ENCODE results near the gene NGRN. TPM values are rescaled to one million over a fixed set of nuclear protein-coding genes. Genes with fewer than 3 reads are reported as not detected.
A peak's percentile ranks its signal among the peaks of the same experiment; 100 is the strongest.

NGRN gene
- total RNA-seq, 1 experiment from 2014 or later = 70.5 TPM

DNA sequence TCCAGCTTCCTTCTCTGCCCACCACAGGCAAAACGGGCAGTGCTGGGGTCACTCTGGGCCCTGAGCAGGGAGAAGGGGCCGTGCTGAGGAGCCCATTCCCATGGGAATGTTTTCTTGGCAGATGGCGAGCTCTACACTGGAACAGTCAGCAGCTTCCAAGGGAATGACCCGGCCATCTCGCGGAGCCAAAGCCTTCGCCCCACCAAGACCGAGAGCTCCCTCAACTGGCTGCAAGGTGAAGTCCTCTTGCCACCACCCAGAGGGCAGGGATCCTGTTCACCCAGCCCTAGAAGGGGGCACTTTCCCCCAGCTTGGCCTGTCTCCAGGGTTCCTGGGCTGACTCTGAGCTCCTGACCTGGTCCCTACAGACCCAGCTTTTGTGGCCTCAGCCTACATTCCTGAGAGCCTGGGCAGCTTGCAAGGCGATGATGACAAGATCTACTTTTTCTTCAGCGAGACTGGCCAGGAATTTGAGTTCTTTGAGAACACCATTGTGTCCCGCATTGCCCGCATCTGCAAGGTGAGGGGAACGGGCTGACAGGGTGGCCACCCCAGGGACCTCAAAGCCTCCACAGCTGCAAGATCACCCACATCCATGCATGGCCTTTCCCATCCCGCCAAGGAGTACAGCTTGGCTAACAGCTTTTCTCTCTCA lies 44.1 kb upstream of the NGRN start:
- DNase-seq (ENCODE audit: unreplicated experiment) = peak; percentile 75
- BruUV-seq (replicated peaks) = no TSS peak
- H3K36me3 Mint-ChIP-seq (ENCODE audit: insufficient read depth, unreplicated experiment) = peaks cover 64% of the 10 kb centered on the region
- intact Hi-C loops (cut with micrococcal nuclease) = no loop called here
- no peaks in the 10 kb centered on the region for H3K4me1 Mint-ChIP-seq (ENCODE audit: insufficient read depth, unreplicated experiment)
- H3K27ac Mint-ChIP-seq (ENCODE audit: low read depth, unreplicated experiment) = no peak overlapping the region
- TF ChIP-seq, protein P1, sequence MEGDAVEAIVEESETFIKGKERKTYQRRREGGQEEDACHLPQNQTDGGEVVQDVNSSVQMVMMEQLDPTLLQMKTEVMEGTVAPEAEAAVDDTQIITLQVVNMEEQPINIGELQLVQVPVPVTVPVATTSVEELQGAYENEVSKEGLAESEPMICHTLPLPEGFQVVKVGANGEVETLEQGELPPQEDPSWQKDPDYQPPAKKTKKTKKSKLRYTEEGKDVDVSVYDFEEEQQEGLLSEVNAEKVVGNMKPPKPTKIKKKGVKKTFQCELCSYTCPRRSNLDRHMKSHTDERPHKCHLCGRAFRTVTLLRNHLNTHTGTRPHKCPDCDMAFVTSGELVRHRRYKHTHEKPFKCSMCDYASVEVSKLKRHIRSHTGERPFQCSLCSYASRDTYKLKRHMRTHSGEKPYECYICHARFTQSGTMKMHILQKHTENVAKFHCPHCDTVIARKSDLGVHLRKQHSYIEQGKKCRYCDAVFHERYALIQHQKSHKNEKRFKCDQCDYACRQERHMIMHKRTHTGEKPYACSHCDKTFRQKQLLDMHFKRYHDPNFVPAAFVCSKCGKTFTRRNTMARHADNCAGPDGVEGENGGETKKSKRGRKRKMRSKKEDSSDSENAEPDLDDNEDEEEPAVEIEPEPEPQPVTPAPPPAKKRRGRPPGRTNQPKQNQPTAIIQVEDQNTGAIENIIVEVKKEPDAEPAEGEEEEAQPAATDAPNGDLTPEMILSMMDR (IDR thresholded peaks at IDR 0.05; ENCODE audit: unreplicated experiment) = peak; percentile 90
- H3K4me3 Mint-ChIP-seq (ENCODE audit: unreplicated experiment) = no peak overlapping the region
- POLR2A ChIA-PET = interaction anchor here (0.6 to 2.0 kb wide), 7 partner anchors 10 to 71 kb away, joined by 3 to 6 read pairs (median 4); partner anchors contain the start of gene NGRN
- H3K9me3 Mint-ChIP-seq (ENCODE audit: unreplicated experiment) = no peaks in the 10 kb centered on the region
- no peaks in the 10 kb centered on the region for H3K27me3 Mint-ChIP-seq (ENCODE audit: insufficient read depth, unreplicated experiment)
- CTCF ChIA-PET = interaction anchor here (0.6 to 4.9 kb wide), 24 partner anchors 9 to 1024 kb away, joined by 3 to 48 read pairs (median 5); partner anchors contain the start of genes CIB1, GDPGP1 and SEMA4B

DNA sequence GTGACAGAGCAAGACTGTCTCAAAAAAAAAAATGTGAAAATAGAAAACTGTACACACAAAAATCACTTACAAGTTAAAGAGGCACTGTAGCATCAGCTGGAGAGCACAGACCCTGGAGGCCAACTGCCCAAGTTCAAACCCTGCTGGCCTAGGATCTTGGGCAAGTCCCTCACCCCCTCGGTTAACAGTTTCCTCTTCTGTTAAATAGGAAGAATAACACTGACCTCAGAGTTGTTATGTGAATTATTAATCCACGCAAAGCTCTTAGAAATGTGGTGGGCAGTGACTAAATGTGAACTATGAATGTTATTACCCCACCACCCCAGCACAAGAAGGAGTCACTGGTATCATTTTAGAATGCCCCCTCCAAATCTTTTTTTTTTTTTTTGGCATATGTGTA lies 42.9 kb upstream of the NGRN start:
- Mint-ChIP-seq H3K9me3 (ENCODE audit: unreplicated experiment) (no peaks in the 10 kb centered on the region), H3K27me3 (ENCODE audit: insufficient read depth, unreplicated experiment) (no peaks in the 10 kb centered on the region), H3K4me1 (ENCODE audit: insufficient read depth, unreplicated experiment) (no peaks in the 10 kb centered on the region), H3K27ac (ENCODE audit: low read depth, unreplicated experiment) (no peak overlapping the region), H3K36me3 (ENCODE audit: insufficient read depth, unreplicated experiment) (peaks cover 64% of the 10 kb centered on the region), H3K4me3 (ENCODE audit: unreplicated experiment) (no peak overlapping the region)
- BruUV-seq (replicated peaks) = no TSS peak
- POLR2A ChIA-PET = interaction anchor here (0.7 to 2.0 kb wide), 4 partner anchors 8 to 56 kb away, joined by 3 to 6 read pairs (median 5); no protein-coding TSS in a partner anchor
- no peak for DNase-seq (ENCODE audit: unreplicated experiment)
- intact Hi-C loops (cut with micrococcal nuclease) = no loop called here
- CTCF ChIA-PET = interaction anchor here (0.6 to 4.9 kb wide), 7 partner anchors 9 to 699 kb away, joined by 4 to 48 read pairs (median 7); partner anchors contain the start of genes CIB1 and GDPGP1
- TF ChIP-seq, protein P1 (IDR thresholded peaks at IDR 0.05; ENCODE audit: unreplicated experiment) = no peak

DNA sequence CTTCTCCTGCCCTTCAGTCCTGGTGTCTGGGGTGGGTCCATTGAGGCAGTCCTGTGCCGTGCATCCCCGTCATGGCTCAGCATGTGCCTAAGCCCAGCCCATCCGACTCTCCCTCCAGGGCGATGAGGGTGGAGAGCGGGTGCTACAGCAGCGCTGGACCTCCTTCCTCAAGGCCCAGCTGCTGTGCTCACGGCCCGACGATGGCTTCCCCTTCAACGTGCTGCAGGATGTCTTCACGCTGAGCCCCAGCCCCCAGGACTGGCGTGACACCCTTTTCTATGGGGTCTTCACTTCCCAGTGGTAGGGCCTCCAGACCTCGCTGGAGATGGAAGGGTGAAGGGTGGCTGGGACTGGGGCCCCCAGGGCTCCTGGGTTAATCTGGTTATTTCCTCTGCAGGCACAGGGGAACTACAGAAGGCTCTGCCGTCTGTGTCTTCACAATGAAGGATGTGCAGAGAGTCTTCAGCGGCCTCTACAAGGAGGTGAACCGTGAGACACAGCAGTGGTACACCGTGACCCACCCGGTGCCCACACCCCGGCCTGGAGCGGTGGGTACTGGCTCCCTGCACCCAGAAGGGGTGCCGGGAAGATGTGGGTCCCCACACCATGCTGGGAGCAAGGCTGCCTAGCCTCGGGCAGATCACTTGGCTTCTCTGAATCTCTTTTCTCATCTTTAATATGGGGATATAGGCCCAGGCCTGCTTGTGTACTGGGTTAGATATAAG lies 41.9 kb upstream of the NGRN start:
- Mint-ChIP-seq H3K36me3 (ENCODE audit: insufficient read depth, unreplicated experiment) (peaks cover 69% of the 10 kb centered on the region), H3K27me3 (ENCODE audit: insufficient read depth, unreplicated experiment) (no peaks in the 10 kb centered on the region), H3K27ac (ENCODE audit: low read depth, unreplicated experiment) (no peak overlapping the region), H3K4me3 (ENCODE audit: unreplicated experiment) (no peak overlapping the region), H3K9me3 (ENCODE audit: unreplicated experiment) (no peaks in the 10 kb centered on the region), H3K4me1 (ENCODE audit: insufficient read depth, unreplicated experiment) (no peaks in the 10 kb centered on the region)
- ChIA-PET POLR2A (interaction anchor here (1.7 kb wide), 1 partner anchor 9 kb away, joined by 5 read pairs; no protein-coding TSS in a partner anchor), CTCF (interaction anchor here (0.6 to 0.8 kb wide), 2 partner anchors 8 to 68 kb away, joined by 3 read pairs; no protein-coding TSS in a partner anchor)
- TF ChIP-seq, protein P1 (IDR thresholded peaks at IDR 0.05; ENCODE audit: unreplicated experiment) = no peak
- BruUV-seq (replicated peaks) = no TSS peak
- intact Hi-C loops (cut with micrococcal nuclease) = no loop called here
- DNase-seq (ENCODE audit: unreplicated experiment) = no peak

DNA sequence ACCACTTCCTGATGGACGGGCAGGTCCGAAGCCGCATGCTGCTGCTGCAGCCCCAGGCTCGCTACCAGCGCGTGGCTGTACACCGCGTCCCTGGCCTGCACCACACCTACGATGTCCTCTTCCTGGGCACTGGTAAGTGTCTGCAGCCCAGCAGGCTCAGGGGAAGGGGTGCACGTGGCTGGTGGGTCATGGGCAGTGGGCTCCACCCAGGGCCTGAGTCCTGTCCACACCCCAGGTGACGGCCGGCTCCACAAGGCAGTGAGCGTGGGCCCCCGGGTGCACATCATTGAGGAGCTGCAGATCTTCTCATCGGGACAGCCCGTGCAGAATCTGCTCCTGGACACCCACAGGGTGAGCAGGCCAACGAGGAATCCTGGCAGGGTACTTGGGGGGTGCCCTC lies 40.4 kb upstream of the NGRN start:
- Mint-ChIP-seq H3K27me3 (ENCODE audit: insufficient read depth, unreplicated experiment) (no peaks in the 10 kb centered on the region), H3K9me3 (ENCODE audit: unreplicated experiment) (no peaks in the 10 kb centered on the region), H3K27ac (ENCODE audit: low read depth, unreplicated experiment) (no peak overlapping the region), H3K4me3 (ENCODE audit: unreplicated experiment) (no peak overlapping the region), H3K4me1 (ENCODE audit: insufficient read depth, unreplicated experiment) (no peaks in the 10 kb centered on the region), H3K36me3 (ENCODE audit: insufficient read depth, unreplicated experiment) (peaks cover 83% of the 10 kb centered on the region)
- BruUV-seq (replicated peaks) = no TSS peak
- intact Hi-C loops (cut with micrococcal nuclease) = no loop called here
- CTCF ChIA-PET = no interaction called here
- DNase-seq (ENCODE audit: unreplicated experiment) = no peak
- POLR2A ChIA-PET = interaction anchor here (0.6 kb wide), 1 partner anchor 1151 kb away, joined by 3 read pairs; no protein-coding TSS in a partner anchor
- TF ChIP-seq, protein P1 (IDR thresholded peaks at IDR 0.05; ENCODE audit: unreplicated experiment) = no peak

Data from MCF 10A (cell line).